Stimulated activated CD8-positive, alpha-beta memory T cell treated with anti-CD3 and anti-CD28 coated beads, Interleukin-4, amount 100 ng/mL, for 48 hours (primary cell): ENCODE results near the gene SUMF2.
"Not testable (repeated sequence)": the region's sequence is repeated elsewhere in the genome, so short reads cannot be mapped to it uniquely, and the experiment has no call there.

Source experiments
- DNase-seq: peaks from one replicate; pipeline ENCODE4 v3.0.0-alpha.2; 2020

The SUMF2 gene

GRCh38 chr7:56063882-56064625 is at the start of gene SUMF2:
Gene SUMF2, plus strand, starts transcription at chr7:56064286. Its CDS starts 26 bp downstream, at chr7:56064312.
- DNase-seq: peak; percentile 91

DNA sequence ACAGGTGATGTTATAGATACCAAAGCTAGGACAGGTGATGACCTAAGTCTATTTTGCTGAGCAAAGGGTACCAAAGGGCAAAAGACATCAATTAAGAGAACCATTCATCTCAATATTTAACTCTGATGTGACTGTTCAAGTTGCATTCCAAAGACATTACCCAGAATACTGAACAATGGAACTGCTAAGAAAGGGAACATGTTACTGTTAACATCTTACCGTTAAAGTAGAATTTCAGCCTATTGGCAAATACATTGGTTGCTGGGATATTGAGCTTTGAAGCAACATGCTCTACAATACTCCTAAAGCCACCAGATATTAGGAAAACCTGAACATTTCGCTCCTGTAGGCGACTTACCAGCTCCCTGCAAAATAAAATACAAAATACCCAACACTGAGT is 47.1 kb upstream of the SUMF2 start:
- DNase-seq: not testable (repeated sequence)

GRCh38 chr7:56019501-56019900 is 44.6 kb upstream of the SUMF2 start:
- no peak for DNase-seq

DNA sequence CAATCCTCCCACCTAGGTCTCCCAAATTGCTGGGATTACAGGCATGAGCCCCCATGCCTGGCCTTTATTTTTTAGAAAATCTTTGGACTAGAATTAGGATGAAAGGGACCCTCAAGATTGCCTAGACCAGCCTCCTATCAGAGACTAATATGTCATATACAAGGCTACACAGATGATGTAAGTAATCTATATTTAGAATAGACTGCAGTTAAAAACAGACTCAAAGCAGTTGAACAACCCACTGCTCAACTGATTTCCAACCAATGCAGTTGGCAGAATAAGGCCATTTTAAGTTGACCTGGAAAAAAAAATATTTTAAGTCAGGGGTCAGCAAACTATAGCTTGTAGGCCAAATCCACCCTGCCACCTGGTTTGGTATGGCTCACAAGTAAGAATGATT is 40.6 kb upstream of the SUMF2 start:
- DNase-seq: no peak

DNA sequence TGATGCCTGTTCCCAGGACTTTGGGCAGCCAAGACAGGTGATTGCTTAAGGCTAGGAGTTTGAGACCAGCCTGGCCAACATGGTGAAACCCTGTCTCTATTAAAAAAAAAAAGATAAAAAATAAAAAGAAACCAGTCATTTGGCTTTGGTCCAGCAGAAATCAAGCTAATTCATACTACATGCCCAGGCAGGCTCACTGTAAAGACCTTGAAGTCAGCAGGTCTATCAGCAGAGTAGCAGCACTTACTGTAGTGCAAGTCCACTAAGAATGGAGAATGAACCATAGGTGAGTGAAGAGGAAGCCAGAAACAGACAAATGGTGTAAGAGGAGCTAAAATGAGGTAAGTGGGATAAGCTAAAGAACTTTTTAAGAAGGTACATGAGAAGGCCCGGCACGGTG is 37.5 kb upstream of the SUMF2 start:
- no peak for DNase-seq

GRCh38 chr7:56028942-56029630 is 35.0 kb upstream of the SUMF2 start:
- no peak for DNase-seq

GRCh38 chr7:56030340-56030739 is 33.7 kb upstream of the SUMF2 start:
- no peak for DNase-seq

DNA sequence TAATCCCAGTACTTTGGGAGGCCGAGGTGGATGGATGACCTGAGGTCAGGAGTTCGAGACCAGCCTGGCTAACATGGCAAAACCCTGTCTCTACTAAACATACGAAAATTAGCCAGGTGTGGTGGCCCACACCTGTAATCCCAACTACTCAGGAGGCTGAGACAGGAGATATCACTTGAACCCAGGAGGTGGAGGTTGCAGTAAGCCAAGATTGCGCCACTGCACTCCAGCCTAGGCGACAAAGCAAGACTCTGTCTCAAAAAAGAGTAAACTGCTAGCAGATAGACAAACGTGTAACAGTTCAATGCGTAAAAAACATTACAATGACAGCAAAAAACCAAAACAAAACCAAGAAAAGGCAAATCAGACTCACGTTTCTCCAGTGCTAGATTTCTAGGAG is 32.5 kb upstream of the SUMF2 start:
- DNase-seq: not testable (repeated sequence)

- DNase-seq: not testable (repeated sequence)
Observed at GRCh38 chr7:56032578-56032977, 31.5 kb upstream of the SUMF2 start.

- DNase-seq: peak; percentile 83
Observed at GRCh38 chr7:56033671-56034432, 30.2 kb upstream of the SUMF2 start.

GRCh38 chr7:56040730-56041129 is 23.4 kb upstream of the SUMF2 start:
- DNase-seq: no peak

DNA sequence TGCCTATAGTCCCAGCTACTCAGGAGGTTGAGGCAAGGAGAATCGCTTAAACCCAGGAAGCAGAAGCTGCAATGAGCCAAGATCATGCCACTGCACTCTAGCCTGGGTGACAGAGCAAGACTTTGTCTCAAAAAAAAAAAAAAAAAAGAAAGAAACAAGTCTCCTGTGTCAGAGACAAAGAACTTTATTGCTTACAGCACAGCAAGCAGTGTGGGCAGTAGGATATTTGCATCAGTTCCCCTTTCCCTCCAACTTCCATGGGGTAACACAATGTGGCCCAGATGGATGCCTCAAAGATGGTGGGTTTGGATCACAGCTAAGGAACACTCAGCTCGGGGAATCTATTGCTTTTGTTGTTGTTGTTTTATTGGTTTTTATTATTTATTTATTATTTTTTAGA is 18.3 kb upstream of the SUMF2 start:
- not testable (repeated sequence) for DNase-seq

GRCh38 chr7:56046721-56047445 is 17.2 kb upstream of the SUMF2 start:
- DNase-seq: no peak

GRCh38 chr7:56047446-56048116 is 16.5 kb upstream of the SUMF2 start:
- not testable (repeated sequence) for DNase-seq

DNA sequence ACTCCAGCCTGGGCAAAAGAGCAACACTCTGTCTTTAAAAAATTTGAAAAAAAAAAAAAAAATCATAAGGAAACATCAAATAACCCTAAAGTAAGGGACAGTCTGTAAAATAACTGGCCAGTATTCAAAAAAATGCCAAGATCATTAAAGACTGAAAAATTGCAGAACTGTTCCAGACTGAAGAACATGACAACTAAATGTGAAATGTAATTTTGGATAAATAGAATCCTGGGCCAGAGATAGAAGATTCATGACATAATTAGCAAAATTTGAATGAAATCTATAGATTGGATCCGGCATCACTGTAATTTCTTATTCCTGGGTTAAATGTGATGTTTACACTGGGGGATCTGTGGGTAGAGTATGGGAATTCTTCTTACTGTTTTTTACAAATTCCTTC is 15.8 kb upstream of the SUMF2 start:
- no peak for DNase-seq

DNA sequence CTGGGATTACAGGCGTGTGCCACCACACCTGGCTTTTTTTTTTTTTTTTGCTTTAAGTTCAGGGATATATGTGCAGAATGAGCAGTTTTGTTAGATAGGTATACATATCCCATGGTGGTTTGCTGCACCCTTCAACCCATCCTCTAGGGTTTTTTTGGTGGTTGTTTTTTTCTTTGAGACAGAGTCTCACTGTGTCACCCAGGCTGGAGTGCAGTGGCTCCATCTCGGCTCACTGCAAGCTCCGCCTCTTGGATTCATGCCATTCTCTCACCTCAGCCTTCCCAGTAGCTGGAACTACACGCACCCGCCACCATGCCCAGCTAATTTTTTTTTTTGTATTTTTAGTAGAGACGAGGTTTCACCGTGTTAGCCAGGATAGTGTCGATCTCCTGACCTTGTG is 15.3 kb upstream of the SUMF2 start:
- DNase-seq: not testable (repeated sequence)

- no peak for DNase-seq
Observed at GRCh38 chr7:56051053-56051338, 13.1 kb upstream of the SUMF2 start.

DNA sequence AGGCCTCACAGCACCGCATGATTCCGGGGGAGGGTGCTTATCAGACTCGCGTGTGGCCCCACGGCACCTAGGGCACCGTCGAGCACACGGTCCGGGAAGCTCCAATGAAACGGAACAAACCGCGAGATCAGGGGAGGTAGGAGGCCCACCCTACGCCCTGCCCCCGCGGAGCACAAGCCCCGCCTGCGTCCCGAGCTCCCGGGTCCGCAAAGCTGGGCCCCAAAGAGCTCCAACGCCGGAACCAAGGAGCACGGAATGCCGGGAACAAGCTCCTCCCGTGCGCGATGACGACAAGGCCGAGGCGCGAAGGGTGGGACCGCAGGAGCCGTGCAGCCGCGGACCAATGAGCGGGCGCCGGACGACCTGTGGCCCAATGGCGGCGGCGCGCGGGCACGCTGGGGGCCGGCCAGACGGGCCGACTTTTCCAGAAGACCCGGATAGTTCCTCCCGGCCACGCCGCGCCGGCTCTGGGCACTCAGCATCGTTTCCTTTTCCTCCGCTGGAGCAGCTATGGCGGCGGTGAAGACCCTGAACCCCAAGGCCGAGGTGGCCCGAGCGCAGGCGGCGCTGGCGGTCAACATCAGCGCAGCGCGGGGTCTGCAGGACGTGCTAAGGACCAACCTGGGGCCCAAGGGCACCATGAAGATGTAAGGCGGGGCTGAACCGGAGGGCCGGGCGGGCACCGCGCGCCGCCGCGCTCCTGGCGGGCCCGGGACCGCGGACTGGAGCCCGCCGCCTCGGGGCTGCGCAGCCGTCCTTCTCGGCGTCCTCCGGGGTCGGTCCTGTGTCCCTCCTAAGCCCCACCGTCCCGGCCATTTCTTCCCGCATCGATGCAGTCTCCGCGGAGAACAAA is 12.5 kb upstream of the SUMF2 start, which contains the start of the genes CCT6A and PSPH:
Gene CCT6A (plus strand): TSS at position 427 of the 853 bp plus-strand sequence. CDS start 84 bp downstream, at position 511.
Gene PSPH (minus strand): TSS at position 106 of the 853 bp plus-strand sequence. CDS start 30,232 bp downstream, outside the sequence.
- DNase-seq: peak; percentile 95

DNA sequence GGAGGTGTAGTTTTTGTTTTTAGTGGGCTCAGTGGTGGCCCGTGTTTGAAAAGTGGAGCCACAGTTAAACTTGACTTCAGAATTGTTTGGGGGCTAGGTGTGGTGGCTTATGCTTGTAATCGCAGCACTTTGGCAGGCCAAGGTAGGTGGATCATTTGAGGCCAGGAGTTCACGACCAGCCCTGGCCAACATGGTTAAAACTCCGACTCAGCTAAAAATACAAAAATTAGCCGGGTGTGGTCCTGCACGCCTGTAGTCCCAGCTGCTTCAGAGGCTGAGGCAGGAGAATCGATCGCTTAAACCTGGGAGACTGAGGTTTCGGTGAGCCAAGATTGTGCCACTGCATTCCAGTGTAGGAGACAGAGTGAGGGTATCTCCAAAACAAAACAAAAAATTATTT is 10.7 kb upstream of the SUMF2 start:
- no peak for DNase-seq

- DNase-seq: no peak
Observed at GRCh38 chr7:56053993-56054392, 10.1 kb upstream of the SUMF2 start.

- DNase-seq: no peak
Observed at GRCh38 chr7:56062382-56062781, 1.7 kb upstream of the SUMF2 start.
